GM12872 (cell line): ENCODE data around the gene CD19.

Experiments
- TF ChIP-seq, protein P1 (sequence below): IDR thresholded peaks from 3 replicates; pipeline ENCODE4 v1.5.1; 2011; ENCODE audit warnings: low read depth, mild to moderate bottlenecking, low read length, moderate library complexity; ENCODE audit not compliant: insufficient read depth

The CD19 gene

DNA sequence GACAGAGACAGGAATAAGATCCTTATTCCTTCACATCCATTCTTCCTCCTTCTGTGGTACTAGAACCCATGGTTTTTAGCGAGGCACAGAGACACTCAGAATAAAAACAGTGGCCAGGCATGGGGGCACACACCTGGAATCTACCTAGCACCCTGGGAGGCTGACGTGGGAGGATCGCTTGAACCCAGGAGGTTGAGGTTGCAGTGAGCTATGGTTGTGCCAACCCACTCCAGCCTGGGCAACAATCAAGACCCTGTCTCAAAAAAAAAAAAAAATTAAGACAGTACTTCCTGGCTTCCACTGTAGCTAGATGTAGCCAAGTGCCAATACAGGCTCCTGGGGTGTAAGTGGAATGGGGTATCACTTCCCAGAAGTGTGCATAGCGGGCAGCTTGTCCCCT lies 35.4 kb downstream of the CD19 start:
- TF ChIP-seq, protein P1, sequence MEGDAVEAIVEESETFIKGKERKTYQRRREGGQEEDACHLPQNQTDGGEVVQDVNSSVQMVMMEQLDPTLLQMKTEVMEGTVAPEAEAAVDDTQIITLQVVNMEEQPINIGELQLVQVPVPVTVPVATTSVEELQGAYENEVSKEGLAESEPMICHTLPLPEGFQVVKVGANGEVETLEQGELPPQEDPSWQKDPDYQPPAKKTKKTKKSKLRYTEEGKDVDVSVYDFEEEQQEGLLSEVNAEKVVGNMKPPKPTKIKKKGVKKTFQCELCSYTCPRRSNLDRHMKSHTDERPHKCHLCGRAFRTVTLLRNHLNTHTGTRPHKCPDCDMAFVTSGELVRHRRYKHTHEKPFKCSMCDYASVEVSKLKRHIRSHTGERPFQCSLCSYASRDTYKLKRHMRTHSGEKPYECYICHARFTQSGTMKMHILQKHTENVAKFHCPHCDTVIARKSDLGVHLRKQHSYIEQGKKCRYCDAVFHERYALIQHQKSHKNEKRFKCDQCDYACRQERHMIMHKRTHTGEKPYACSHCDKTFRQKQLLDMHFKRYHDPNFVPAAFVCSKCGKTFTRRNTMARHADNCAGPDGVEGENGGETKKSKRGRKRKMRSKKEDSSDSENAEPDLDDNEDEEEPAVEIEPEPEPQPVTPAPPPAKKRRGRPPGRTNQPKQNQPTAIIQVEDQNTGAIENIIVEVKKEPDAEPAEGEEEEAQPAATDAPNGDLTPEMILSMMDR = no peak

DNA sequence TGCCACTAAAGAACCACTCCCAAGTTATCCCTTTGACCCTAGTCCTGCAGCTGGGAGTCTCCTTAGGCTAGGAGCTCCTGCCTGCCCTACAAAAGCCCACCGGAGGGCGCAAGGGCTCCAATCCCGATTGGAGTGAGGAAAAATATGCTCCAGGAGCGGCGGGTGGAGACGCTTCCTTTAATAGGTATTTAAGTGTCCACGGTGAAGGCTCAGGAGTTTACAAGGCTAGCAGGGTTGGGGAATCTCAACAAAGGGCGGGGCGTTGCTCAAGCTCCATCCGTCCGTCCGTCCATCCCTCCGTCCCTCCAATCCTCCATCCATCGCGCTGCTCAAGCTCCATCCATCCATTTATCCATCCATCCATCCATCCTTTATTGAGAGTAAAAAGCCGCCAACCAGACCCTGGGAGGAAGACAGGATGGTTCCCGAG lies 42.3 kb downstream of the CD19 start:
- TF ChIP-seq, protein P1 = peak; percentile 57

DNA sequence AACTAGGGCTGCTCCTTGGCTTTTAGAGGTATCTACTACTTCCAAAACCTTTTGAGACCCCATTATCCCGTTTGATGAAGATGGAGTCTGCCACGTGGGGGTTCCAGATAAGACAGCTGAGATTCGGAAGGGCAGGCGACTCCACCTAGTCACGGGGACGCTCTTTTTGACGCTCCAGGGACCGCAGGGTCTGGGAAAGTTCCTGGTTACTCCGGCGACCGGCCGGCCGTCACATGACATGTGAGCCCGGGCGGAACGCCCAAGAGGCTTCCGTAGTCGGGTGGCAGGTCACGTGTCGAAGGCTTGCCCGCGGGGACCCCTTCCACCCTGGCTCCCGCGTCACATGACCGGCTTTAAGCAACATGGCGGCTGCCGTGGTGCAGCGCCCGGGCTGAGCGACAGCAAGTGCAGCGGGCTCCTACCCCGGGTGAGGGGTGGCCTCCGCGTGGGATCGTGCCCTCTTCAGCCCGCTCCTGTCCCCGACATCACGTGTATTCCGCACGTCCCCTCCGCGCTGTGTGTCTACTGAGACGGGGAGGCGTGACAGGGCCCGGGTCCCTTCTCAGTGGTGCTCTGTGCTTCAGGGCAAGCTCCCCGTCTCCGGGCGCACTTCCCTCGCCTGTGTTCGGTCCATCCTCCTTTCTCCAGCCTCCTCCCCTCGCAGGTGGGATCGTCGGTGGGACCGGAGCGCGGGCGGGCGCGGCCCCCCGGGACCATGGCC lies 42.8 kb downstream of the CD19 start, which contains the start of gene SPNS1:
SPNS1 (plus strand) TSS at position 342 of the 721 bp plus-strand sequence; CDS start at position 716, 374 bp downstream.
- TF ChIP-seq, protein P1 = no peak

DNA sequence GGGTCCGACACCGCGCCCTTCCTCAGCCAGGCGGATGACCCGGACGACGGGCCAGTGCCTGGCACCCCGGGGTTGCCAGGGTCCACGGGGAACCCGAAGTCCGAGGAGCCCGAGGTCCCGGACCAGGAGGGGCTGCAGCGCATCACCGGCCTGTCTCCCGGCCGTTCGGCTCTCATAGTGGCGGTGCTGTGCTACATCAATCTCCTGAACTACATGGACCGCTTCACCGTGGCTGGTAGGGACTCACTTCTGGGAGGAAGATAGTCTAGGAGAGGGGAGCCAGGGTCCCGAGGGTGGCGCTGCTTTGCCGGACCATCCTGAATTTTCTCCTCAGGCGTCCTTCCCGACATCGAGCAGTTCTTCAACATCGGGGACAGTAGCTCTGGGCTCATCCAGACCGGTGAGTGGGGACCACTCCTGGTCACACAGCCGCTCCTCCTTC lies 43.4 kb downstream of the CD19 start:
- TF ChIP-seq, protein P1 = no peak

DNA sequence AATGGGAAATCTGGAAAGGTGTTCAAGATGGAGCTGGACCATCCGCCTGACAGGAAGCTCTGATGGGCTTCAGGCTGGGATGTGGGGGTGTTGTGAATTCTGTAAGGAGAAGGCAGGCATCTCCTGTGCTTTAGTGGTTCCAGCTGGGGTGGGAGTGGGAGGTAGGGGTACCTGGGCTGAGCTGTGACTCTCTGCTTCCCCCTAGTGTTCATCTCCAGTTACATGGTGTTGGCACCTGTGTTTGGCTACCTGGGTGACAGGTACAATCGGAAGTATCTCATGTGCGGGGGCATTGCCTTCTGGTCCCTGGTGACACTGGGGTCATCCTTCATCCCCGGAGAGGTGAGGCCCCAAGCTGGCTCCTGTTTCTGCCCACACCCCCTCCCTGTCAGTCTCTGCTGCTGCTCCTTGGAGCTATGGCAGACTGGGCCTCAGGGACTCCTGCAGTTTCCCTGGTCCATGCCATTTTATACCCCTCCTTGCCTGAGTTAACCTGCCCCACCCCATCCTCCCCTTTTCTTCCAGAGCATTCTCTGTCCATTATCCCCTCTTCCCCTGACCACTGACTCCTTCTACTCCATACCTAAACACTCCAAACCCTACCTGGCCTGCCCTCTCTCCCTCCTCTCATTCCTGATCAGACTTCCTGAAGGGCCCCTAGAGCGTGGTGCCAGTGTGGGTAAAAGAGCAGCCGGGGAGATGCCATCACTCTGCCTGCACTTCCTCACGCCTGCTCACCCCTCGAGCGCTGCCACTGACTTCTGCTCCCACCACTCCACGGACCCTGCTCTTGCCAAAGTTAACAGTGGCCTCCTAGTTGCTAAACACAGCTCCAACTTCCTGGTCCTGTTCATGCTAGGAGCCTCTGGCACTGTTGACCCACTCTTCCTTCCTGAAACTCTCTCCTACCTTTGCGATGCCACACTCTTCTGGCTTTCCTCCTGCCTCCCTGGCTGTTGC lies 46.2 kb downstream of the CD19 start:
- TF ChIP-seq, protein P1 = peak; percentile 80

DNA sequence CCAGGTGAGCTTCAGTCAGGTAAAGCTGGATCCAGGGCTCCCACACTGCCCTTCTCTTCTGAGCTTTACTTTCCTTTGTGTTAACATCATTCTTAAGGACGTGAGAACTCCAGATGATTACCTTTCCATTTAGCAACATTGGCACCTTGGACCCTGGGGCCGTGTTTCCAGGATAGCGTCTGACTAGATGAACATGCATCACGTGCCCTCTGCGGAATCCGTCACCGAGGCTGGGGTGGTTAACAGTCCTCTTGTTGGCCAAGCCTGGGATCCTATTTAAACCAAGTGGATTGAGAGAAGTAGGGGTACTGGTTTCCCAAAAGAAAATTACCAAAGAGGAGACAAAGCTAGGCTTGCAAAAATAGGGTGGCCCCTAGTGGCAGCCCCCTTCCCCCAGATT lies 49.2 kb downstream of the CD19 start:
- TF ChIP-seq, protein P1 = no peak

DNA sequence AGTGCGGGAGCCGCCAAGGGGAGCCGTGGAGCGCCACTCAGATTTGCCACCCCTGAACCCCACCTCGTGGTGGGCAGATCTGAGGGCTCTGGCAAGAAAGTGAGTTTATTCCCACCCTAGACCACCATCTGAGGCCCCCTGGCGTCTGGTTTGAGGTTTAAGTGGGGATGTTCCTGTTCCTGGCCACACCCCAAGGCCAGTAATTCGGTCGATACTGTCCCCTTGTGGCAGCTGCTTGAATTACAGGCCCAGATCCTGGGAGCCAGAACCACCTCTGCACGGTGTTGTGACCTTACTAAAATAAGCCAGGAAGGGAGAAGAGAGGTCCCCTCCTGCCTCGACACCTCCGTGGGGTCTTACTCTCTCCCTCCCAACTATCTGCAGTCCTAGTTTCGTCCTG lies 49.7 kb downstream of the CD19 start:
- TF ChIP-seq, protein P1 = peak; percentile 90
